IPS-20b (cell line): ENCODE data around the gene ENOX2.

Experiments
- H3K27ac ChIP-seq: one replicate; pipeline ENCODE4 v1.5.1; 2013; ENCODE audit warnings: low read length
- H3K27me3 ChIP-seq: 2 replicates; pipeline ENCODE4 v1.6.1; 2013; ENCODE audit warnings: mild to moderate bottlenecking, low read length, inconsistent platforms; ENCODE audit not compliant: insufficient read depth
- H3K36me3 ChIP-seq: 2 replicates; pipeline ENCODE4 v1.6.1; 2013; ENCODE audit warnings: low read depth, mild to moderate bottlenecking, inconsistent platforms, low read length, moderate library complexity; ENCODE audit not compliant: insufficient read depth
- H3K4me1 ChIP-seq: 2 replicates; pipeline ENCODE4 v1.6.1; 2013; ENCODE audit warnings: mild to moderate bottlenecking, control low read depth, inconsistent platforms, low read length, moderate library complexity; ENCODE audit not compliant: insufficient read depth
- H3K4me3 ChIP-seq: 2 replicates; pipeline ENCODE4 v1.5.1; 2013; ENCODE audit warnings: mild to moderate bottlenecking, low read length, inconsistent platforms
- H3K9ac ChIP-seq: 2 replicates; pipeline ENCODE4 v1.6.1; 2013; ENCODE audit warnings: low read depth, mild to moderate bottlenecking, inconsistent platforms, low read length, moderate library complexity
- H3K9me3 ChIP-seq: 2 replicates; pipeline ENCODE4 v1.6.1; 2013; ENCODE audit warnings: mild to moderate bottlenecking, low read depth, low read length, inconsistent platforms; ENCODE audit not compliant: insufficient read depth

The ENOX2 gene

DNA sequence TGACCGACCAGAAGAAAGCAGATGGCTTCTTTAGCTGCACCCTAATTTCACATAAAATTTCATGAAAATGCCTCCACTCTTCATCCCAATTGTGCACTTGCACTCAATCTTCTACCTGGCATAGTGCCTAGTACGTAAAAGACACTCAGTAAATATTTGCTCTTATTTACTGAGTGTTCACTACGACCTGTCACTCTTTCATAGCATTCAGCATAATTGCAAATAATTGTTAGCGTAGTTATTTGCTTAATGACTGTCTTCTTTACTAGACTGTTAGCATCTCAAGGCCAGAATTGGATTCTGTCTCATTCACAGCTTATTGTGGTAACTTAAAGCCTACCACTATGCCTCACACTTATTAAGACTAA lies 130.2 kb downstream of the ENOX2 start:
- no peaks in the 10 kb centered on the region for H3K36me3 ChIP-seq
- no peak overlapping the region for H3K27ac ChIP-seq
- H3K27me3 ChIP-seq = no peaks in the 10 kb centered on the region
- H3K4me1 ChIP-seq = no peaks in the 10 kb centered on the region; the same call in 1 of the 2 replicates
- H3K9me3 ChIP-seq = no peaks in the 10 kb centered on the region
- no peak overlapping the region for H3K4me3 ChIP-seq
- H3K9ac ChIP-seq = no peak overlapping the region

DNA sequence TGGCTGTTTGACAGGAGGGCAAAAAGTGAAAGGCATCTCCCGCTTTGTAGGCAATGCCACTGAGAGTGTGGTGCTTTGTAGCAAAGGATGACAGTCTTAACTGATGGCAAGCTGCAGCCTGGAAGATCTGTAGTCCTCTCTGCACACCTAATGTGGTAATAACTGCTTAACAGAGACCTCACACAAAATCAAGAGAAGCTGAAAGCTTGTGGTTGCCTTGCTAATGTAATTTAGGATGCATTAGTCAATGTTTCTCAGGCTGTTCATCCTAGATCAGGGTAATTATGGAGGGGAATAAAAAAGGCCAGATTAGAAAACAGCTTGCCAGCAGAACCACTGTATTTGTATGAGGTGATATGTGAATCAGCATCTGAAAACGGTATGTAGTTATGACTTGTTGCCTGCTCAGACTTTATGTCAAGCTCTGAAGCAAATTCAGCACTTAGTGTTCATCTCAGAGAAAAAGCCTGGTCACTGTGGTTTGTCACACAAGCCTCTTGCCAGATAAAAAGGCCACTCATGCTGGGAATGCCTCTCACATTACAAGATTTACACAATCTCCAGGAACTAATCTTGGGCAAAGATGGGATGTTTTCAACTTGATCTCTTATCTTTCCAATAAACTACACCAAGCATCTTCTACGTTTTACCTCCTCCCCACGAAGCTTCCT lies 130.8 kb downstream of the ENOX2 start:
- H3K27ac ChIP-seq = no peak overlapping the region
- H3K4me3 ChIP-seq = no peak overlapping the region
- no peaks in the 10 kb centered on the region for H3K27me3 ChIP-seq
- H3K4me1 ChIP-seq = no peaks in the 10 kb centered on the region; the same call in 1 of the 2 replicates
- H3K9ac ChIP-seq = no peak overlapping the region
- H3K36me3 ChIP-seq = no peaks in the 10 kb centered on the region
- no peaks in the 10 kb centered on the region for H3K9me3 ChIP-seq

DNA sequence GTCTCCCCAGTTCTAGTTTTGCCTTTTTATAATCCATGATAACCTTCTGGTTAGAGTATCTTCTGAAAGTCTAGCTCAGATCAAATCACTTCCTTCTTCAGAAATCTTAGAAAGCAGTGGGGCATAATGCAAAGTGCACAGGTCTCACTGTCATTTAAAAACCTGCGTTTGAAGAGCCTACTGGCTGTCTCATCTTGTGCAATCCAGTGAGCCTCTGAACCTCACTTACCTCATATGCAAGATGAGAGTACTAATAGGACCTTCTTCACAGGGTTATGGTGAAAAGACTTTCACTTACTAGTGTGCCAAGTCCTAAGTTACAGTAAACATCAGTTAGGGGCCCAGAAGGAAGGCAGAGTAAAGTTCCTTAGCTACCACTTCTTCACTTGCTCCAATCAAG lies 131.4 kb downstream of the ENOX2 start:
- no peaks in the 10 kb centered on the region for H3K9me3 ChIP-seq
- no peak overlapping the region for H3K27ac ChIP-seq
- no peak overlapping the region for H3K4me3 ChIP-seq
- H3K4me1 ChIP-seq = no peaks in the 10 kb centered on the region; the same call in 1 of the 2 replicates
- no peaks in the 10 kb centered on the region for H3K36me3 ChIP-seq
- H3K9ac ChIP-seq = no peak overlapping the region
- no peaks in the 10 kb centered on the region for H3K27me3 ChIP-seq

GRCh38 chrX:130771230-130771629 lies 131.8 kb downstream of the ENOX2 start:
- H3K9ac ChIP-seq = no peak overlapping the region
- H3K27ac ChIP-seq = no peak overlapping the region
- H3K9me3 ChIP-seq = no peaks in the 10 kb centered on the region
- no peaks in the 10 kb centered on the region for H3K27me3 ChIP-seq
- no peaks in the 10 kb centered on the region; the same call in 1 of the 2 replicates for H3K4me1 ChIP-seq
- no peak overlapping the region for H3K4me3 ChIP-seq
- H3K36me3 ChIP-seq = no peaks in the 10 kb centered on the region

DNA sequence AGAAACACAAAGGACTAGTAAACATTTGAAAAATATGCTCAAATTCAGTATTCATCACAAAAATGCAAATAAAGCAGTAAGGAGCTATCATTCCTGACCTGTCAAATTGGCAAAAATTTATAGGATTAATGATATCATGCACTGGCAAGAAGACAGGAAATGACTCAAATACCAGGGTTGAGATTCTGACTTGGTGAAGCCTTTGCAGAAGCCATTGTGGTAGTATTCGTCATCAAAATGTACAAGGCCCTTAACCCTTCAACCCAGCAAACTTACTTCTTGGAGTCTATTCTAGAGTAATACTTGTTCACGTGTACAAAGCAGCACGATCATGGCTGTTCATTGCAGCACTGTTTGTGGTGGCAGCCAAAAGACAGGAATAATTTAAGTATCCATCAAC lies 132.4 kb downstream of the ENOX2 start:
- Histone ChIP-seq H3K27me3 (no peaks in the 10 kb centered on the region), H3K9ac (no peak overlapping the region), H3K4me3 (no peak overlapping the region), H3K9me3 (no peaks in the 10 kb centered on the region), H3K36me3 (no peaks in the 10 kb centered on the region), H3K27ac (no peak overlapping the region), H3K4me1 (no peaks in the 10 kb centered on the region; the same call in 1 of the 2 replicates)

DNA sequence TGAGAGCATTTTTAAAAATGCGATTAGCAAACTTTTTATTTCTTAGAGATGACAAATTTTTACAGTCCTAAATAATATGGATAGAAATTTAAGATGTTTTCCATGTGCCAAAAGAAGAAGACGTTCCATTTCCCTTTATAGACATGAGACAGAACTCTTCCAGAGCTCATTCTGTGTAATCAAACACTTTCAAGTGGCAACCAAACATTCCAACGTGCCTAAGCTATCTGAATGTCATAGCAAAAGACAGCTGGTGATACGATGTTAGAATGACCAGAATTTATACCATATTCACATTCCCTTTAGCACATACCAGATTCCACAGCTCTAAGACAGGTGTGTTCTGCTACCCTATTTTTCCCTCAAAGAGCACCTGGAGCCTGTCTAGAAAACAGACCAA lies 133.2 kb downstream of the ENOX2 start:
- no peak overlapping the region for H3K9ac ChIP-seq
- no peaks in the 10 kb centered on the region; the same call in 1 of the 2 replicates for H3K4me1 ChIP-seq
- H3K27me3 ChIP-seq = no peaks in the 10 kb centered on the region
- H3K9me3 ChIP-seq = no peaks in the 10 kb centered on the region
- H3K36me3 ChIP-seq = no peaks in the 10 kb centered on the region
- no peak overlapping the region for H3K27ac ChIP-seq
- no peak overlapping the region for H3K4me3 ChIP-seq

- Histone ChIP-seq H3K9ac (no peak overlapping the region), H3K9me3 (no peaks in the 10 kb centered on the region), H3K4me3 (no peak overlapping the region), H3K27me3 (no peaks in the 10 kb centered on the region), H3K4me1 (no peaks in the 10 kb centered on the region), H3K36me3 (no peaks in the 10 kb centered on the region), H3K27ac (no peak overlapping the region)
Measured at GRCh38 chrX:130758072-130758471, 144.9 kb downstream of the ENOX2 start.

DNA sequence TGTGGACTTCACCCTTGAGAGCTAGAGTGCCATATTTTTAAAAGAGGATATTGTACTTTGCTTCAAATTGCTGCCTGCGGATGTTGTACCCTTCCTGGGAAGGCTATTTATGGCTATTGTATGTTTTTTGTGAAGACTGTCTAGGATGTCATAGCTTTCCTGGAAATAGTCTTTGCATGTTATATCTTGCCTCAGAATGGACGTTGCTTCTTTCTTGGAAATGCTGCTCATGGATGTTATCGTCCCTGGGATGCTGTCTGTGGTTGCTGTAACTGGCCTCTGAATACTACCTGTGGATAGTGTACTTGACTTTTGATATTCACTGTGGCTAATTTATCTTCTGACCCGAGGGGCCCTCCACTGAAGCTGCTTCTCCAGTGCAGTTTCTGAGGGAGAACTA lies 146.8 kb downstream of the ENOX2 start:
- no peak overlapping the region for H3K27ac ChIP-seq
- no peak overlapping the region for H3K9ac ChIP-seq
- no peaks in the 10 kb centered on the region for H3K9me3 ChIP-seq
- no peaks in the 10 kb centered on the region for H3K4me1 ChIP-seq
- H3K27me3 ChIP-seq = no peaks in the 10 kb centered on the region
- no peak overlapping the region for H3K4me3 ChIP-seq
- H3K36me3 ChIP-seq = no peaks in the 10 kb centered on the region

GRCh38 chrX:130754353-130754752 lies 148.7 kb downstream of the ENOX2 start:
- Histone ChIP-seq H3K4me1 (no peaks in the 10 kb centered on the region), H3K4me3 (no peak overlapping the region), H3K27me3 (no peaks in the 10 kb centered on the region), H3K27ac (no peak overlapping the region), H3K9me3 (no peaks in the 10 kb centered on the region), H3K9ac (no peak overlapping the region), H3K36me3 (no peaks in the 10 kb centered on the region)

DNA sequence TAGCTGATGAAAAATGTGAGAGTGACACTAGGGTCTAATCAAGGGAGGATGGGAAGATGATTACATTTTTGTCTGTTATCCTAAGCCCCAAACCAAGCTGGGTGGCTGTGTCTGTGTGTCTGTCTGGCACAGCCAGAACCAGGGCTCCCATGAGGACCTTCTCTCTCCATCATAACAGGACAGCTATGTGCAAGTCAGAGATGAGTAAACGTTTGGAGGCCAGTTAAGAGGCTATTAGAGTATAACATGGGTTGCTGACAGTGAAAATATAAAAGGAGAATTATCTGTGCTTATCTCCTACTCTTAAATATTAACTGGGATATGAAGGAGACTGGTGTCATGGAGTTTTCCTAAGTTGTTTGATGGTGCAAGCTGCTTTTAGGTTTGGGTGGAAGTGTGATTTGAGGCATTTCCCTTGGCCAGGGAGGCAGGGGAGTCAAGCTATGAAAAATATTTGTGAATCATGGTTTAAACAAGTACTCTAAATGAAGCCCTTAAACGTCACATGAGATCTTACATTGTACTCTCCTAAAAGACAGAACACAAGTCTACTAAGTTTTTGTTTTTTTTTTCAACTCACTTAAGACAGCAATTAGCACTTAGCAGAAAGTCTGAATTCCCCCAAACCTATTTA lies 156.2 kb downstream of the ENOX2 start:
- Histone ChIP-seq H3K4me1 (no peaks in the 10 kb centered on the region), H3K27ac (no peak overlapping the region), H3K9ac (no peak overlapping the region), H3K36me3 (no peaks in the 10 kb centered on the region), H3K4me3 (no peak overlapping the region), H3K9me3 (no peaks in the 10 kb centered on the region), H3K27me3 (no peaks in the 10 kb centered on the region)

DNA sequence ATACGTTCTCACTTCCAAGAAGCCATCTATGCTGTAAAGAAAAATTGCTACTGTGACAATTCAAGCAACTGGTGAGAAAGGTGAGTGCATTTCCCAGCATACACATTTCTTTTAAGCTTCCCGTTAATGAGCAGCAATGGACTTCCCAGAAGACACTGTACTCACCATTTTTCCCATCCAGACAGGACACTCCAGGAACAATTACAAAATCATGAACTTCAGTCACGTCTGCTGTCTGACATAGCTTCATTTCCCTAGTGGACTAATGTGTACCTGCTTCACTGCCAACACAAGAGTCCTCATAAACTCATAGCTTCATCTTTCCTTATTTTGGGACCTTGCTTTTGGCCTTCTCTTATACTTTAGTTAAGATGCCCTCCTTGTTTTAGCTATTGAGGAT lies 156.9 kb downstream of the ENOX2 start:
- Histone ChIP-seq H3K4me1 (no peaks in the 10 kb centered on the region), H3K9ac (no peak overlapping the region), H3K36me3 (no peaks in the 10 kb centered on the region), H3K9me3 (no peaks in the 10 kb centered on the region), H3K27ac (no peak overlapping the region), H3K27me3 (no peaks in the 10 kb centered on the region), H3K4me3 (no peak overlapping the region)

DNA sequence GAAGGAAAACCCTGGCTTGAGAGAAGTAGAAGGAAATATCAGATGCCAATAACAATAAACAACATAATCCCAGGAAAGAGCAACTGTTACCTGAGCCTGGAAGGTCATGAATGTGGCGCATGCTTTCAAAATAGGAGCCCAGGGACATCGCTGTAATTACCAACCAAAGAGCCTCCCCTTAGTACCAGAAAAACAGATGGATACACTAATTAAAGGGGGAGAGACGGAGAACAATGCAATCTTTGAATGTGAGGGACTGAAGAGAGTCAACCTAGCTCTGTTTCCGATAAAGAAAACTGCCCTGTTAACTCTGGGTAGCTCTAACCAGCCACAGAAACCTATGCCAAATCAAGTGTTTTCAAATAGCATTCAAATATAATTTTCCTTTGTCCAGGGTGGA lies 161.4 kb downstream of the ENOX2 start:
- H3K27me3 ChIP-seq = peaks cover 11% of the 10 kb centered on the region; the same call in 1 of the 2 replicates
- H3K4me3 ChIP-seq = no peak overlapping the region
- no peaks in the 10 kb centered on the region for H3K36me3 ChIP-seq
- no peaks in the 10 kb centered on the region for H3K9me3 ChIP-seq
- H3K4me1 ChIP-seq = peaks cover 11% of the 10 kb centered on the region; the same call in 1 of the 2 replicates
- no peak overlapping the region for H3K9ac ChIP-seq
- H3K27ac ChIP-seq = no peak overlapping the region
